ENCODE results near the gene AP3B1. TPM values are rescaled to one million over a fixed set of nuclear protein-coding genes. Genes with fewer than 3 reads are reported as not detected.

AP3B1 gene
- total RNA-seq, 1 donor from 2014 or later: 41.2 TPM

DNA sequence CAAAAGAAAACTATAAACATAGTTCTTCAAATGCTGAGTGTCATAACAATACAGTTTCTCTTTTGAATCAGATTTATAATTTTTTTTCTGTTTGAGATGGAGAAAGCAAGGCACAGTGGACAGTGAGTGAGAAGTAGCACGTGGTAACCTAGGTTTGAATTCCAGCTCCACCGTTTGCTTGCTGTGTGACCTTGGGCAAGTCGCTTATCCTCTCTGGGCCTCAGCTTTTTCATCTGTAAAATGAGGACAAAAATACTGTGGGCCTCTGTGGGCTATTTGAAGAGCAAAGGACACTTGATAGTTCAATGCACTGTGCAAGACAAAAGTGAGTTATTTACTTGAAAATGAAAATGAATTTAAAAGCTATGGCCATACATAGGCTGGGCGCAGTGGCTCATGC, 330.7 kb downstream of the AP3B1 start:
- no peak for DNase-seq

DNA sequence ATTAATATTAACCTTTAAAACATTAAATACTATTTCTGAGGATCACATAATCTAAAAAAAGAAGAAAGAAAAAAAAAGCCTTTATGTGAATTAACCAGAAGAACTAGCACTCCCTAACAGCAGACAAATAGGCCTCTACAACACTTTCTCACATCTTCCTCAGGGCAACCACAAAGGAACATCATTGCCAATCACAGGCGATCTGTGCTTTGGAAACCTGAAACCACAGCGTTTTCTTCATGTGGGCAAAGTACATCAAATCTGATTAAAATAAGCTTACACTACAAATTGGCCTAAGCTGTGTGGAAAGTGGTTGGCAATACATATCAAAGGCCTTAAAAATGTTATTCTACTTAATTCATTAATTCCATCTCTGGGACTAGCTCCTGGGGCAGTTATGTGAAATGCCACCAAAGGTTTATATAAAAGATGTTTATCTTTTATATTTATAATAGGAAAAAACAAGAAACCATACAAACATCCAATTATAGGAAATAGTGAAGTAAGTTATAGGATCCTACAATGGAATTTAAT, 333.6 kb downstream of the AP3B1 start:
- no peak for DNase-seq

DNA sequence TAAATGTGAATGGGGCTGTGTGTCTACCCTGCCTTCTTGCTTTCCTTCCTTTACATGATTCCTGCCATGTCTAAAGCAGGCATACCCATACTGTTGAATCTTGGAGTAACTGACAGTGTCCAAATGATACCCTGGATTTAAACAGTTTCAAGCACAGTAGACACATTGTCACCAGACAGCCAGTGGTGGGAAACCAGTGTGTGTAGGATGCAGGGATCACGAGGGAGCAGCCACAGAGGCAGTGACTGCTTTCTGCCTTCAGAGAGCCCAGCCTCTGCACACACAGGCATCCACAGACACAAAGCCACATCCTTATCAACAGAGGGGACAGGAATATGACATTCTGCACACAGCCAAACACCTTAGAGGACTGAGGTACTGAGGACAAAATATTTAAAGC, 334.2 kb downstream of the AP3B1 start:
- DNase-seq: no peak

DNA sequence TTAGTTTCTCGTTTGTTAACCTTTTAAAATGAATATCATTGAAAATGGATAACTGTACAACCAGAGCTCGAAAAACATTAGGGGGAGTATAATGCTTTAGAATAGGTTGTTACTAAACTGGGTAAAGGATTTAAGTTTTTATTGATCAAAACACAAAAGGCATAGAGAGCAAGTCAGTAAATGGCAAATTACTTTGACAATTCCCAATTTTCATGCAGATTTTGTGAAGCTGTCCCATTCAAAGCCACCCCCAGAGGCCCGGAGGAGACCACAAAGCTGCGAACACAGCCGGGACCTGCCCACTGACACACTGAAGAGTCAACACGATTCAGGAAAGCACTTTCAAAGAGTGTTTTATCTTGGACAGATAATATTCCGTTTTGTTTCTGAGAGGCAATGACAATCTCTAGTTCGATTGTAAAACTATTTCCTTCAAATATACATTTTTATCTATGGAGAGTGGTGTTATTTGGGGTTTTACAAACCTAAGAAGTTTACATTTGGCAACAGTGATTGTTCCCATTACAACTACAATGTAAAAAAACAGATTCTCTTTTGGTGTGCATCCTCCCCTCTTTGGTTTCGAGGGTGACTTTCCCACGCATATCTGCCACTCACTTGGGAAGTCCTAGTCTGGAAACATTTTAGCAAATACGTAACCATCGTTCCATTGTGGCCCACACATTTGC, 335.7 kb downstream of the AP3B1 start:
- no peak for DNase-seq

DNA sequence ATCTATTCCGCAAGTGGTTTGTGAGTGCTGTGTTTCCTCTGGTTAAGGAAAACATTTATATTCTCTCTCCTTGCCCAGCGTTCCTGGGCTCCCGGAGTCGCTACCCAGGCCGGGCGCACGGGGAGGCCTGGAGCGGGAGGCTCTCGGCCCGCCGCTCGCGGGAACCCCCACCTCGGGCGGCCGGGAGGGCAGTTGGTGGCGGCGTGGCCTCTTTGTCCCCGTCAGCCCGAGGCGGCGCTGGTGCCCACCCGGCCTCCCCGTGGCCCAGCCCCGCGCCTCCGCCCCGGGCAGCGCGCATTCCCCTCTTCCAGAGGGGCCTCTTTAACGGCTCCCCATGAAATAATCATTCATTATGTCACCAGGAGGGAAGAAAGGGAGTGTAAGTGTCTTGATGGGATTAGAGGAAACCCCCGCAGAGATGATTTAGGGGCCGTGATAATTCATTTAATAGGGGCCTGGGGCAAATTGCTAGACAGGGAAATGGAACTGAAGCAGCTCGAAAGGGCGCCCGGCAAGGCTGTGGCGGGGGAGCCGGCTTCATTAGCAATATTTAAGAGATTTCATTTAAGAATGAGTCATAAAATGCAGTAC, 336.5 kb downstream of the AP3B1 start:
- peak; percentile 17 for DNase-seq

DNA sequence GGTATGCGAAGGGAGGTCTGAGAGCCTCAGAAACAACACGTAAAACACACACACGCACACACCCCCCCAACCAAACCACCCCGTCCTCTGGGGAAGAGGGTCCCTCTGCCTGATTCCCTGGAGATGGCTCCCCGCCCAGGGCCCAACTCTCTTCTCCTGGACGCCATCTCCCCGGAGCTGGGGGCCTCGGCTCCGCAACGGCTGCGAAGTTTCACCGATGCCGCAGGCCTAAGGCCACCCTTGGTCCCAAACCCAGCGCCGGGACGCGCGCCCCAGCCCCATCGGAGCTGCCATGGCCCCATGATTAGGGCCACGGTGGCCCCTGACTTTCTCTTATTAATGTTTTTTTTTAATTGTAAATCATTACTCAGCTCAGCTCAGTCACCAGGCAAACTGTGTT, 337.0 kb downstream of the AP3B1 start:
- no peak for DNase-seq

DNA sequence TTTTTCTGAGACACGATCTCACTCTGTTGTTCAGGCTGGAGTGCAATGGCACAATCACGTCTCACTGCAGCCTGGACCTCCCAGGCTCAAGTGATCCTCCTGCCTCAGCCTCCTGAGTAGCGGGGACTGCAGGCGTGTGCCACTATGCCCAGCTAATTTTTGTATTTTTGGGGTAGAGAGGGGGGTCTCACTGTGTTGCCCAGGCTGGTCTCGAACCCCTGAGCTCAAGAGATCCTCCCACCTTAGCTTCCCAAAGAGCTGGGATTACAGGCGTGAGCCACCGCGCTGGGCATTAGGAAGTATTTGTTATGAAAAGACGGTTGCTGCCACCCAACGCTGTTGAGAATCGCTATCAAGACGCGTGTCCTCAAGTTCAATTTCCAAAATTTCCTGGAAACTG, 337.4 kb downstream of the AP3B1 start:
- DNase-seq: no peak

DNA sequence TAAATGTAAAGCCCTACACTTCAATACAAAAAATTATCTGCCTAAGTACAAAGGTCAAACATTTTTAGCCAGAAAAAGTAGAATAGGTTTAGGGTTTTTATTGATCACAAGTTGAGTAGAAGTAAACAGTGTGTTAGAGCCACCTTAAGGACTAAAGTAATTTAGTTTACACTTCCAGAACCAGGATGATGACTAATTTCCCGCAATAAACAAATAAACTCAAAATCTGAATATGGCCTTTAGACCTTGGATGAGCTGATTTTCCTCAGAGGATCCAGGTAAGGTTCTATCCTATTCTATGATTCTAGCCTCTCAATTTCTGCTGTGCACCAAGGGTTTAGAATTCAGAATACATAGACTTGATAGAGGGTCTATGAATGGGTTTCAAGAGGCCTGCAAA, 338.9 kb downstream of the AP3B1 start:
- no peak for DNase-seq

DNA sequence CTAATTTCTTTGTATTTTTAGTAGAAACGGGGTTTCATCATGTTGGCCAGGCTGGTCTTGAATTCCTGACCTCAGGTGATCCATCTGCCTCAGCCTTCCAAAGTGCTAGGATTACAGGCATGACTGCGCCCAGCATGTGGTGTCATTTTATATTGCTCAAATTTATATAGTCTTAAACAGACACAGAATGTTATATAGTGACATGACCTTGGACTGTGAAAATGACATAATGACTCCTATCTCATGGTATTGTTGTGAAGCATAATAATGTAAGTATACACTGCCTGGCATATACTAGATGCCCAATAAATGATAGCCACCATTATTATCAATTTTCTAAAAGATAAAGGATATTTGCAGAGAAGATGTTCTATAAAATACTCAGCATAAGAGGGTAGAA, 341.1 kb downstream of the AP3B1 start:
- DNase-seq: no peak

DNA sequence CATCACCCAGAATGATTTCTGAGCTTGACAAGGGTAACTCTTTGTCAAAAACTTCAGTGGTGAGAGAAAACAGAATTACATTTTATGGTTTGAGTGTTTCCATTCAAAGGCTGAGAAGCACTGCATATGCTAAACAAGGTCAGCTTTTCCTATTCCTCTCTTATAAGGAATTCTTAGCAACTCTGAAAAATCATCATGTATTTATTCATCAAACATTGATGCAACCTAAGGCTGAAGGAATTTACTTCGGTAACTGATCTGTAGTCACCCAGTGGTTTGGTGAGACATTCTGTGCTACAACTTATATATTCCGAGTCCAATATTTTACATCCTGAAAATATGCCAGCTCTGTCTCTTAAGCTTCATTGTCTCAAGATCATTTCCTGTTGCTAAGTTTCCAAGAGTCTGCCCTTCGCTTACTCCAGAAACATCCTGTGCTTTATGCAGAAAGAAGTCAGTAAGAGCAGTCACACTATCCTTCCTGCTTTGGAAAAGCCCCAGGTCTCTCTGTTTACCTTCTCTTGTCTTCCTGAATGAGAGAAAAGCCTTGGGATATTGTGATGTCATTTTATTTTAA, 341.8 kb downstream of the AP3B1 start:
- DNase-seq: peak; percentile 54

Other genes with a start within 250 kb of the AP3B1 start
- 74.9 and 77.3 TPM in 2 replicates for gene SCAMP1, start 65.9 kb upstream of the AP3B1 start, total RNA-seq